SK-N-SH (cell line): ENCODE measurements around the gene USP31.

ENCODE experiments used
- EP300 ChIP-seq, 2 experiments: IDR thresholded peaks; 2 replicates each; pipeline versions ENCODE4 v1.4.0 to v1.6.1; 2012; ENCODE audit warnings: borderline replicate concordance in 1 of 2, low read depth in 1 of 2, low read length in 1 of 2
- FOSL2 ChIP-seq: IDR thresholded peaks from 2 replicates; pipeline ENCODE4 v1.4.0; 2012; ENCODE audit warnings: low read depth, mild to moderate bottlenecking, moderate library complexity, borderline replicate concordance
- FOXM1 ChIP-seq: IDR thresholded peaks from 2 replicates; pipeline ENCODE4 v1.4.0; 2012; ENCODE audit warnings: low read depth, mild to moderate bottlenecking
- GATA2 ChIP-seq: sonication (generic); formaldehyde crosslinking; IDR thresholded peaks from 2 replicates; pipeline ENCODE4 v1.5.0; 2020; ENCODE audit warnings: mild to moderate bottlenecking, missing genetic modification reagents
- JUND ChIP-seq: IDR thresholded peaks from 2 replicates; pipeline ENCODE4 v1.4.0; 2012
- POLR2AphosphoS5 ChIP-seq: IDR thresholded peaks from 2 replicates; pipeline ENCODE4 v1.6.1; 2012; ENCODE audit warnings: low read depth, low read length
- RFX5 ChIP-seq: IDR thresholded peaks from 2 replicates; pipeline ENCODE4 v1.6.1; 2012; ENCODE audit warnings: mild to moderate bottlenecking, improper control_type of control experiment, low read length
- SIN3A ChIP-seq: IDR thresholded peaks from 2 replicates; pipeline ENCODE4 v1.6.1; 2012; ENCODE audit warnings: low read depth, mild to moderate bottlenecking, low read length, moderate library complexity, borderline replicate concordance
- SMC3 ChIP-seq: IDR thresholded peaks from 2 replicates; pipeline ENCODE4 v1.6.1; 2012; ENCODE audit warnings: low read depth, low read length, improper control_type of control experiment
- TAF1 ChIP-seq: IDR thresholded peaks from 2 replicates; pipeline ENCODE4 v1.6.1; 2012; ENCODE audit warnings: low read depth, mild to moderate bottlenecking, low read length, moderate library complexity, borderline replicate concordance
- TCF12 ChIP-seq: IDR thresholded peaks from 2 replicates; pipeline ENCODE4 v1.4.0; 2012
- TF ChIP-seq, protein P1 (sequence below): fragments of 200-600 bp; sonication (generic); IDR thresholded peaks from 2 replicates; pipeline ENCODE4 v1.6.1; 2017; ENCODE audit warnings: antibody characterized with exemption, mild to moderate bottlenecking, moderate library complexity
- TF ChIP-seq, protein P2 (sequence below): IDR thresholded peaks from 2 replicates; pipeline ENCODE4 v1.4.0; 2012; ENCODE audit warnings: low read depth

DNA sequence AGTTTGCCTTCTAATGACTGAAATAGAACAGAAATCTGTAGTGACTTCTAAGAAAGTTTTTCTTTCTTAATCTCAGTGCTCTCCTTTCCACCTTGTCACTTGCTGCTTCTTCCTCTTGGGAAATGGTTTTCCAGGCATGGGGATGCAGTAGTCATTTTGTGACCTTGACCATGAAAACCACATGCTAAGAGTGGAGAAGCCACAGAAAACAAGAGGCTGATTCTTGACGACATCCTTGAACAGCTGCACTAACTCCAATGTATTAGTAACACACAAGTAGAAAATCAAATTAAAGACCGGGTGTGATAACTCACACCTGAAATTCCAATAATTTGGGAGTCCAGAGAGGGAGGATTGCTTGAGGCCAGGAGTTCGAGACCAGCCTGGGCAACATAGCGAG lies 15.5 kb upstream of the USP31 start:
- TF ChIP-seq RFX5 (no peak), SMC3 (no peak), TCF12 (no peak), JUND (no peak), TAF1 (no peak), FOSL2 (no peak), EP300 (IDR thresholded peaks at IDR 0.05; ENCODE audit: borderline replicate concordance in 1 of 2, low read depth in 1 of 2, low read length in 1 of 2) (no peak), FOXM1 (no peak), POLR2AphosphoS5 (no peak), GATA2 (CRISPR knock-in tag) (no peak), SIN3A (no peak)
- TF ChIP-seq, protein P1, sequence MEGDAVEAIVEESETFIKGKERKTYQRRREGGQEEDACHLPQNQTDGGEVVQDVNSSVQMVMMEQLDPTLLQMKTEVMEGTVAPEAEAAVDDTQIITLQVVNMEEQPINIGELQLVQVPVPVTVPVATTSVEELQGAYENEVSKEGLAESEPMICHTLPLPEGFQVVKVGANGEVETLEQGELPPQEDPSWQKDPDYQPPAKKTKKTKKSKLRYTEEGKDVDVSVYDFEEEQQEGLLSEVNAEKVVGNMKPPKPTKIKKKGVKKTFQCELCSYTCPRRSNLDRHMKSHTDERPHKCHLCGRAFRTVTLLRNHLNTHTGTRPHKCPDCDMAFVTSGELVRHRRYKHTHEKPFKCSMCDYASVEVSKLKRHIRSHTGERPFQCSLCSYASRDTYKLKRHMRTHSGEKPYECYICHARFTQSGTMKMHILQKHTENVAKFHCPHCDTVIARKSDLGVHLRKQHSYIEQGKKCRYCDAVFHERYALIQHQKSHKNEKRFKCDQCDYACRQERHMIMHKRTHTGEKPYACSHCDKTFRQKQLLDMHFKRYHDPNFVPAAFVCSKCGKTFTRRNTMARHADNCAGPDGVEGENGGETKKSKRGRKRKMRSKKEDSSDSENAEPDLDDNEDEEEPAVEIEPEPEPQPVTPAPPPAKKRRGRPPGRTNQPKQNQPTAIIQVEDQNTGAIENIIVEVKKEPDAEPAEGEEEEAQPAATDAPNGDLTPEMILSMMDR = no peak
- TF ChIP-seq, protein P2, sequence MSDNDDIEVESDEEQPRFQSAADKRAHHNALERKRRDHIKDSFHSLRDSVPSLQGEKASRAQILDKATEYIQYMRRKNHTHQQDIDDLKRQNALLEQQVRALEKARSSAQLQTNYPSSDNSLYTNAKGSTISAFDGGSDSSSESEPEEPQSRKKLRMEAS = no peak
